ENCODE data around the gene FXYD6. TPM values are rescaled to one million over a fixed set of nuclear protein-coding genes. Genes with fewer than 3 reads are reported as not detected.
"Not testable (repeated sequence)": the region's sequence is repeated elsewhere in the genome, so short reads cannot be mapped to it uniquely, and the experiment has no call there.

The FXYD6 gene
- total RNA-seq (2014; rRNA removed; shearing (Covaris generic)): 0.87 and 1.1 TPM in 2 replicates
- 0.14 and 0.34 TPM in 2 replicates for polyA plus RNA-seq (2015; cell fraction: cytosol; rRNA removed)
- polyA plus RNA-seq (2015; cell fraction: nucleus; rRNA removed): 0.08 TPM in 1 of 2 replicates, not detected in the other

GRCh38 chr11:117876341-117877119 lies at the start of gene FXYD6:
FXYD6 (minus strand) TSS chr11:117876658; CDS start chr11:117842776, 33,882 bp downstream.
- DNase-seq (ENCODE audit: low read depth): no peak

GRCh38 chr11:117926166-117926565 lies 49.7 kb upstream of the FXYD6 start:
- not testable (repeated sequence) for DNase-seq (ENCODE audit: low read depth)

- no peak for DNase-seq (ENCODE audit: low read depth)
These were observed 48.9 kb upstream of the FXYD6 start for GRCh38 chr11:117925198-117925925.

DNA sequence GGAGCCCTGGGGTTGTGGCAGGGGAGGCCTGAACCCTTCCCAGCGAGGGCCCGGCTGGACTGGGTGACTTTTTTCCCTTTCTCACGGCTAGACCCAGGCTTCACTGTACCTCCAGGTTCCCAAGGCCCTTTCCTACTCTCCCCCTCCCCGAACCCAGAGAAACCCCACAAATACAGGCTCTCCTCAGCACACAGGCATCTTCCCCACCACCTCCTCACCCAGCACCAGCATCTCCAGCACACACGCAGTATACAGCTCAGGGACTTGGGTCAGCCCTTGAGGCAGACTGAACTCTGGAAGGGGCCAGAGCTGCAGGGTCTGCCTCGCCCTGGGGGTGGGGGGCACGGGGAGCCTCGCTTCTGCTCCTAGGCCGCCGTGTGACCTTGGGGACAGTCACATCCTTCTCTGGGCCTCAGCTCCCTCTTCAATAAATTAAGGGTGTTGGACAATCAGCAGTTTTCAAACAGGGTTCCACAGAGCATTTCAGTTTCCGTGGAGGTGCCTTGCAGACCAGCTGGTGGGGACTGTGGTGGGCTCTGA lies 48.2 kb upstream of the FXYD6 start:
- DNase-seq (ENCODE audit: low read depth): no peak

GRCh38 chr11:117923773-117924172 lies 47.3 kb upstream of the FXYD6 start:
- DNase-seq (ENCODE audit: low read depth): no peak

- DNase-seq (ENCODE audit: low read depth): no peak
These were observed 46.8 kb upstream of the FXYD6 start for GRCh38 chr11:117923275-117923674.

GRCh38 chr11:117921893-117922292 lies 45.4 kb upstream of the FXYD6 start:
- no peak for DNase-seq (ENCODE audit: low read depth)

- DNase-seq (ENCODE audit: low read depth): no peak
These were observed 45.0 kb upstream of the FXYD6 start for GRCh38 chr11:117921456-117921855.

DNA sequence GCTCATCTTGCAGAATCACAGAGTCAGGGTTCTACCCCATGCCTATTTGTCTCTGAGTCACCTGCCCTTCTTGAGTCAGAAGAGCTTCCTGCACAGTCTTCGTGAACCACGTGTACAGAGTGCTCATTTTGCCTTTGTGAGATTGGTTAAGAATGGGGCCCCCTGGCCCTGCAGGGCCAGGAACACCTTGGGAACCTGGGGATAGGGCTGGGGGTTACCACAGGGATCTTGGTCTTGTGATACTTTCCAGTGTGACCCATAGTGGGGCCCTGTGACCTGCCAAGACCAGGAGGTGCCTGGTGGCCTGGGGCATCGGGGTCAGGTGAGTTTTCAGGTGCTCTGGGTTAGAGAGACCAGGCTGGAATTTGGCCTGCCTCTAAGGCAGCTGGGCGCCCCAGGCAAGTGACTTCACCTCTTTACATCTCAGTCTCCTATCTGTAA lies 43.3 kb upstream of the FXYD6 start:
- peak; percentile 23 for DNase-seq (ENCODE audit: low read depth)

DNA sequence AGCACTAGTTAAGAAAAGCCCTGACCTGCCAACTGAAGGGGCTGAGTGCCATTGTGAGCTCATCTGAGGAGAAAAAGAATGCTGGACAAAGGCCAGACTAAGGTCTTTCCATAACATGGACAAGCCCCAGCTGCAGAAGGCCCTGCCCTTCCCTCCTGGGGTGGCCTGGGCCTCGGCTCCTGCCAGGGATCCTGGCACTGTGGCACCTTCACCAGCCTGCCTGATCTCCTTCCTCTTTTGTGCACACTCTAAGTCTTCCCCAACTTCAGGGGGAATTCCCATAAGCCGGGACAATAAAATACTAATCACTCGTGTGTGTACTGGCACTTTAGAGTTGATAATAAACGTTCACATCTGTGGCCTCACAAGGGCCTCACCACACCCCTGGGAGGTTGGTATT lies 42.9 kb upstream of the FXYD6 start:
- no peak for DNase-seq (ENCODE audit: low read depth)

DNA sequence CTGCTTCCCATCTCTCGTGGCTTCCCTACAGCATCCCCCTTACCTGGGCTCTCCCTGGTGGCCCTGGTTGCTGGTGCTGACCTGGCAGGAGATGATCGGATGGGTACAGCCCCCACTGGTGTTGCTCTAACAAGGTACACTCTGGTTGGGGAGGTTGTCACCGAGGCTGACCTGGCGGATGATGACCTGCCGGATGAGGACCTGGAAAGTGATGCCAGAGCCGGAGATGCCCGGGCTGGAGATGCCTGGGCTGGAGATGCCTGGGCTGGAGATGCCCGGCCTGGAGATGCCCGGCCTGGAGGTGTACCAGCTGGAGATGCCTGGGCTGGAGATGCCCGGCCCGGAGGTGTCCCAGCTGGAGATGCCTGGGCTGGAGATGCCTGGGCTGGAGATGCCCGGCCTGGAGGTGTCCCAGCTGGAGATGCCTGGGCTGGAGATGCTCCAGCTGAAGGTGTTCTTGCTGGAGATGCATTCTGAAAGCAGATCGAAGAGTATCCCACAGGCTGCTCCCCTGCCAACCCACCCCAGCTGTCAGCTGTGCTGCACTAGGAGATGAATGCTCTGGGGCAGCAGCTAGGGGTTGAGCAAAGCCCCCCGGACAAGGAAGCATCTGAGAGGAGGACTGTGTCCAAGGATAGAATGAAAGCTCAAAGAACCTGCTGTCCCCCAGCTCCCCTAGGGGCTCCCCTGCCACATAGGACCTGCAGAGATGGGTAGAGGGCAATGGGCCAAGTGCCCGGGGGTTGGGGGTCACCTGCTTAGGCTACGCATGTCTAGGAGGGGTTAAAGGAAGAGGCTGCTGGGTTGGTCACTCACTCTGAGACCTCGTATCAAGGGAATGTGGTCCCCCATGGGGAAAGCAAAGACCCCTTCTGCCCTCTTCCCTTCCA lies 42.2 kb upstream of the FXYD6 start:
- DNase-seq (ENCODE audit: low read depth): no peak

DNA sequence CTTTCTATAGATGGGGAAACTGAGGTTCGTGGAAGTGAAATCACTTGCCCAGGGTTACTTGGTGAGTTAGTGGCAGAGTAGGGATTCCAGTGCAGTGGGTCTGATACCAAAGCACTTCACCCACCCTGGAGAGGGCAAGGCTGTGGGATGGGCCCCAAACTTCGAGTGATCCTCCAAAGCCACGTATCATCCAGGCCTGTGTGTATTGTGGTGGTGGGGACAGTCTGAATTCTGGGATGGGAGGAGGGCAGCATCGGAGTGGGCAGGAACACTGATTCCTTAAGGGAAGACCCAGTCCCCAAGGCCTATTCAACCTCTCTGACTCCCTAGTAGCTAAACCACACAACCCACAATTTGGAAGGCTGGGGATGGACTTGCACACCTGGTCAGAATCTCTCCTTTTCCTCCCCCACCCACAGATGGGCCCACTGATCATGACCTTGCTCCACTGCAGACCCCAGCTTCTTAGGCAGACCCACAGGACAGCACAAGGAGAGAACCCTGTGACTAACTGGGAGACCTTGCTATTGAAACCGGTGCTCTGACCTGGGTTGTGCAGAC lies 41.2 kb upstream of the FXYD6 start:
- no peak for DNase-seq (ENCODE audit: low read depth)

GRCh38 chr11:117916956-117917355 lies 40.5 kb upstream of the FXYD6 start:
- DNase-seq (ENCODE audit: low read depth): no peak

DNA sequence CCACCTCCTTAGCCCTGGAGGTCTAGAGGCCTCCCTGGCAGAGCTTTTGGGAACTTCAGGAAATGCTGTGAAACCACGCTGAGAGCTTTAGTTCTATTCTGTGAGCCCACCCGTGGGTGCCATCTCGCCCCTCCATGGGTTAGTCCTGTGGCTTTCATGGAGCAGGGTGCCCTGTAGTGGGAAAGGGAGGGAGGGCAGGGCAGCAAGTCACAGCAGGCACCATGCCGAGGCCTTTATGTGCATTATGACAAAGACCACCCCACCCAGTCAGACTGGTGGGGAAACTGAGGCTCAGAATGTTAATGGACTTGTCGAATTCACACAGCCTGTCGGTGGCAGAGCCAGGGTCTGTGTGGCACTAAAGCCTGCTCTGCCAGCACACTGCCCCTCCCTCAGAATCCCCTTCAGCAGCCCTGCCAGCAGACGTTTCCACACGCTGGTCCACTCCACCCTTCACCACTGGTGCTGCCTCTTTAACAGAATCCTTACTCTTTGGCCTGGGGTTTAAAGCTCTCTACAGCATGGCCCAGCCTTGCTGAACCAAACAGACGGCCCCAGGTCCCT lies 39.3 kb upstream of the FXYD6 start:
- DNase-seq (ENCODE audit: low read depth): no peak

DNA sequence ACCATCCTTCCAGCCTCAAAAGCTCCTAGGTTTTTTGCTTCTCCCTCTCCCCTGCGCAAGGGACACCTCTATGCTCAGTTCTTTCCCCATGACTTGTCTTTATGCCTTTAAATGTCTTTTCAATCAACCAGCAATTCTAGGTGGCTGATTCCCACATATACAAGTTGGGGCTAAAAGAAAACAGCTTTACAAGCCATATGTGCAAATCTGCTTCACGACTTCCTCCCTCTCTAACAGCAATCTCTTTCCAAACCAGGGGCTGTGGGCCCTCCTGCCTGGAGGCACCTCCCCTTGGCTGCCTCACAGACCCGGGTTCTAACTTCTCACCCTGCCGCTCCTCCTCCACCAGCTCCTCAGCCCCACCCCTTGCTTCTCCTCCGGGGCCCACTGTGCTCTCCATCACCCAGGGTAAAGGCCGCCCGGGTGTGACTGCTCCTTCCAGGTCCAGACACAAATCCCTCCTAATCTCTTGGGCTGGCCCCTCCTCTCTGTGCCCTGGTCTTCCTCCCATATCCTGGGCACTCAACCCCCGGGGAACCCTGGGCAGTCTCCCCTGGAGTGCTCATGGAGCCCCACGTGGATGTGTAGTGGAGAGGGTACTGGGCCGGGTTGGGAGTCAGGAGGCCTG lies 38.6 kb upstream of the FXYD6 start:
- DNase-seq (ENCODE audit: low read depth): no peak

DNA sequence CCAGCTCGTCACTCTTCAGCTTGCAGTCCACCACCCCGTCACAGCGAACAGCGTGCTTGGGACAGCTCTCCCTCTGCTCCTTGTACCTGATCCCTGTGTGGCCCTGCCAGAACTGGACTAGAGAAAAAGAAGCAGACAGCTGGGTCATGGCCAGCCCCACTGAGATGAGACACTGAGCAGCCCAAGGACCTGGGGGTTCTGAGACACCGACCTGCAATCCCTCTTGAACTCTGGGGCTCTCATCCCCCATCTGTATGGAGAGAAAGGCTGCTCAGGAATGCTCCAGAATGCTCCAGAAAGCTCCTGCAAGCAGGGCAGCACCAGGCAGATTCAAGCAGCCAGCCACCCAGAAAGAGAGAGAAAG lies 37.9 kb upstream of the FXYD6 start:
- no peak for DNase-seq (ENCODE audit: low read depth)

DNA sequence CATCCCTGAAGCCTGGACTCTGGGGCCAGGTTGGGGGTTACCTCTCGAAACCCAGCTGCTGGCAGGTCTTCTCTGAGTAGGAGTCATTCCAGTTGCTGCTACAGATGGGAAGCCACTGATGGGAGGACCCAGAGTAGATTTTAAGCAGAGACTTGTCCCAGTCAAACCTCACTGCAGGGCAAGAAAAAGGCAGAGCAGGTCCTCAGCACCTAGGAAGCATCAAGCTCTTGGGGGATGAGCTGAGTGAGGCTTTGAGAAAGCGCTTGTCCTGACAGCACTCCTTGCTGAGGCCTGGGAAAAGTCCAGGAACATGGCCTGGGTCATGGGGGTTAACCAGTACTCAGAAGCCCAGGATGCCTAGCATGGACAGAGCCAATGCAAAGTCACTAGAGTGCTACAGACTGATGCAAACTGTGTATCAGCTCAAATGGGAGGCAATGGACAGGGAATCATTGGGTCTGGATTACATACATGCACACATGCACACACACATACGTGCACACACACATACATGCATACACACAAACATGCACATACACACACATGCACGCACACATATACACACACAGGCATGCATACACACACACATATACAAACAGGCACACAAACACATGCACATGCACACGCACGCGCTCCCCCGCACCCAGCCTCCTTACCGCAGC lies 37.4 kb upstream of the FXYD6 start:
- DNase-seq (ENCODE audit: low read depth): no peak

GRCh38 chr11:117912497-117912896 lies 36.0 kb upstream of the FXYD6 start:
- DNase-seq (ENCODE audit: low read depth): no peak

DNA sequence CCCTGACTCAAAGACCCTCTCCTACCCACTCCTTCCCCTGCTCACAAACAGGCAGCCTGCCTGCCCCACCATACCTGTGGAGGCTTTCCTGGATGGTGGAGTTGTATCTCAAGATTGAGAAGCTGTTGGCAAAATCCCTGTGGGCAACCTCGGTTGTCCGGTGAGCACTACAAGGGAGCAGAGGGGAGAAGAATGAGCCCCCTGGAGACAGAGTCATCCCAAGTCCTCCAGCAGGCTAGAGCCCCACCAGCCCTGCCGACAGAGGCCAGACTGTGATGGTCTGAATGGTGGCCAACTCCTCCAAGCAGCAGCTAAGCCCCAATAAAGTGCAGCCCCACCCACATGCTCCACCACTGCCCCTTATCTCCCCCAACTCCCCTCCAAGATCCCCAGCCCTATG lies 35.2 kb upstream of the FXYD6 start:
- no peak for DNase-seq (ENCODE audit: low read depth)

Measured in HT1080 (cell line).